ENCODE results near the gene MRM3. TPM values are rescaled to one million over a fixed set of nuclear protein-coding genes. Genes with fewer than 3 reads are reported as not detected.
A peak's percentile ranks its signal among the peaks of the same experiment; 100 is the strongest.

MRM3 gene
- total RNA-seq, 4 donors from 2014 or later = 1.00 to 13.4 (median 12.5) TPM; not detected in 1

- Histone ChIP-seq H3K4me1 (peaks cover 0 to 9% (median 9%) of the 10 kb centered on the region in 4 donors), H3K27ac (no peak overlapping the region), H3K9me3 (no peaks in the 10 kb centered on the region), H3K4me3 (no peak overlapping the region), H3K27me3 (no peaks in the 10 kb centered on the region), H3K36me3 (no peaks in the 10 kb centered on the region)
- no peak for TF ChIP-seq POLR2AphosphoS5 (IDR thresholded peaks at IDR 0.05)
- TF ChIP-seq POLR2A (IDR thresholded peaks at IDR 0.05) = no peak
- TF ChIP-seq EP300 (IDR thresholded peaks at IDR 0.05; ENCODE audit: low read depth) = no peak
- TF ChIP-seq CTCF (IDR thresholded peaks at IDR 0.05) = no peak
- DNase-seq = no peak
- in situ Hi-C loops (cut with MboI; ENCODE audit: low pct_ligation_motif_present in 1 of 4, low pct_unique_long_range_greater_than_20kb in 1 of 4, low sequenced_read_pairs in 3 of 4) = no loop called here
- 91 to 96% methylated on average over 4 to 13 of the region's 13 CpGs for WGBS, 2 donors (ENCODE audit: low coverage in 1 of 2)
- intact Hi-C loops (cut with DNase I; ENCODE audit: low total_unique reads) = no loop called here
These were observed 44.5 kb upstream of the MRM3 start for GRCh38 chr17:737561-738113.

GRCh38 chr17:740240-741017 lies 41.7 kb upstream of the MRM3 start:
- WGBS, 2 donors (ENCODE audit: low coverage in 1 of 2) = 62 to 71% methylated on average over 6 to 18 of the region's 18 CpGs
- Histone ChIP-seq H3K4me1 (no peaks in the 10 kb centered on the region), H3K4me3 (no peak overlapping the region), H3K9me3 (no peaks in the 10 kb centered on the region), H3K36me3 (no peaks in the 10 kb centered on the region), H3K27ac (no peak overlapping the region), H3K27me3 (no peaks in the 10 kb centered on the region)
- in situ Hi-C loops (cut with MboI; ENCODE audit: low pct_ligation_motif_present in 1 of 4, low pct_unique_long_range_greater_than_20kb in 1 of 4, low sequenced_read_pairs in 3 of 4) = no loop called here
- TF ChIP-seq CTCF (IDR thresholded peaks at IDR 0.05) = no peak
- TF ChIP-seq EP300 (IDR thresholded peaks at IDR 0.05; ENCODE audit: low read depth) = no peak
- no peak for TF ChIP-seq POLR2A (IDR thresholded peaks at IDR 0.05)
- TF ChIP-seq POLR2AphosphoS5 (IDR thresholded peaks at IDR 0.05) = no peak
- intact Hi-C loops (cut with DNase I; ENCODE audit: low total_unique reads) = no loop called here
- DNase-seq = peak; percentile 28

GRCh38 chr17:742147-742793 lies 39.9 kb upstream of the MRM3 start:
- intact Hi-C loops (cut with DNase I; ENCODE audit: low total_unique reads) (no loop called here), in situ Hi-C loops (cut with MboI; ENCODE audit: low pct_ligation_motif_present in 1 of 4, low pct_unique_long_range_greater_than_20kb in 1 of 4, low sequenced_read_pairs in 3 of 4) (no loop called here)
- no peak for TF ChIP-seq EP300 (IDR thresholded peaks at IDR 0.05; ENCODE audit: low read depth)
- TF ChIP-seq CTCF (IDR thresholded peaks at IDR 0.05) = no peak
- TF ChIP-seq POLR2A (IDR thresholded peaks at IDR 0.05) = no peak
- TF ChIP-seq POLR2AphosphoS5 (IDR thresholded peaks at IDR 0.05) = no peak
- no peak for DNase-seq
- WGBS, 2 donors (ENCODE audit: low coverage in 1 of 2) = 82 to 87% methylated on average over 6 to 11 of the region's 11 CpGs
- Histone ChIP-seq H3K4me3 (no peak overlapping the region), H3K27me3 (no peaks in the 10 kb centered on the region), H3K9me3 (no peaks in the 10 kb centered on the region), H3K4me1 (no peaks in the 10 kb centered on the region), H3K27ac (no peak overlapping the region), H3K36me3 (peaks cover 0 to 9% (median 0%) of the 10 kb centered on the region in 4 donors)

DNA sequence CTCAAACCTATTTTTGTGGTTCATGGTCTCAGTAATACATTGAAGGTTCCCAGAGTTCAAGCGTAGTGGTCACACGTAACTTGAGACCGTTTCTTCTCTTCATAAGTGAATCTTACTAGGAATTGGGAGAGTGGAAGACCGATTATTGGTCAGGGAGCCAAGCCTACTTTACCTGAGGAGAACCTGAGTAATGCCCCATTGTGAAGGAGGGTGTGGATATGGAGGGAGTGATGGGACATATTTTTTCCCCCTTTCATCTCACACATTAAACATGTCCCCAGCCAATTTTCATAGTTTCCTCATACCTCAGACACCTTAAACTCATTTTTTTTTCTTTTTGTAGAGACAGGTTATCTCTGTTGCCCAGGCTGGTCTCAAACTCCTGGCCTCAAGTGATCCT lies 39.0 kb upstream of the MRM3 start:
- no peaks in the 10 kb centered on the region for H3K27me3 ChIP-seq
- H3K4me3 ChIP-seq = no peak overlapping the region
- intact Hi-C loops (cut with DNase I; ENCODE audit: low total_unique reads) (no loop called here), in situ Hi-C loops (cut with MboI; ENCODE audit: low pct_ligation_motif_present in 1 of 4, low pct_unique_long_range_greater_than_20kb in 1 of 4, low sequenced_read_pairs in 3 of 4) (no loop called here)
- no peak for DNase-seq
- no peak overlapping the region for H3K27ac ChIP-seq
- H3K36me3 ChIP-seq = peaks cover 0 to 9% (median 0%) of the 10 kb centered on the region in 4 donors
- no peaks in the 10 kb centered on the region for H3K9me3 ChIP-seq
- H3K4me1 ChIP-seq = no peaks in the 10 kb centered on the region
- WGBS, 2 donors (ENCODE audit: low coverage in 1 of 2) = 90 to 94% methylated on average over 4 of the region's 4 CpGs
- no peak for TF ChIP-seq POLR2A (IDR thresholded peaks at IDR 0.05)

Data from transverse colon (tissue), 4 donors.